Peyer's patch (tissue), 4 donors: ENCODE measurements around the gene CFAP77. TPM values are rescaled to one million over a fixed set of nuclear protein-coding genes. Genes with fewer than 3 reads are reported as not detected.

Experiments used
- DNase-seq, 3 donors: peaks; one replicate each; pipeline ENCODE4 v3.0.0-alpha.2; 2017 to 2019
- H3K27ac ChIP-seq, 4 donors: fragments of 200-600 bp; sonication (generic); one replicate each; pipeline ENCODE4 v1.5.1; 2016 to 2019
- H3K27me3 ChIP-seq, 2 donors: fragments of 200-600 bp; sonication (generic); one replicate each; pipeline ENCODE4 v1.5.1; 2019
- H3K36me3 ChIP-seq, 3 donors: fragments of 200-600 bp; sonication (generic); one replicate each; pipeline ENCODE4 v1.5.1; 2016 to 2019
- H3K4me1 ChIP-seq, 4 donors: fragments of 200-600 bp; sonication (generic); one replicate each; pipeline ENCODE4 v1.5.1; 2016 to 2019
- H3K4me3 ChIP-seq, 4 donors: fragments of 200-600 bp; sonication (generic); 1 replicate in 3 of 4; 2 replicates in 1 of 4; pipeline ENCODE4 v1.5.1; 2016 to 2019; ENCODE audit warnings: mild to moderate bottlenecking in 1 of 4
- H3K9me3 ChIP-seq, 4 donors: fragments of 200-600 bp; sonication (generic); one replicate each; pipeline ENCODE4 v1.5.1; 2016 to 2019; ENCODE audit warnings: mild to moderate bottlenecking in 1 of 4
- CTCF ChIP-seq, 6 experiments: fragments of 450-650 bp in 4 of 6; fragments of 200-600 bp in 2 of 6; sonication (generic) in 1 of 6; IDR thresholded peaks; one replicate each; pipeline ENCODE4 v1.5.1; 2017 to 2019; ENCODE audit warnings: antibody characterized with exemption in 6 of 6, mild to moderate bottlenecking in 3 of 6, moderate library complexity in 1 of 6
- POLR2A ChIP-seq, 2 donors: fragments of 450-650 bp; IDR thresholded peaks; one replicate each; pipeline ENCODE4 v1.5.1; 2017; ENCODE audit warnings: antibody characterized with exemption in 2 of 2, mild to moderate bottlenecking in 2 of 2, moderate library complexity in 2 of 2
- total RNA-seq, 4 donors: library from RNA; depleted of rRNA; stranded (reverse); fragments of >200 nt; gene quantifications; one replicate each; pipeline ENCODE4 v1.1.0, GENCODE V29; 2016

CFAP77 gene
- total RNA-seq, 4 donors from 2014 or later, result not detected

GRCh38 chr9:132479733-132480132, 69.7 kb downstream of the CFAP77 start:
- no peak for DNase-seq
- TF ChIP-seq CTCF (IDR thresholded peaks at IDR 0.05) (no peak), POLR2A (IDR thresholded peaks at IDR 0.05) (no peak)
- Histone ChIP-seq H3K27ac (no peak overlapping the region), H3K36me3 (no peaks in the 10 kb centered on the region), H3K9me3 (no peaks in the 10 kb centered on the region), H3K27me3 (no peaks in the 10 kb centered on the region), H3K4me3 (no peak overlapping the region), H3K4me1 (no peaks in the 10 kb centered on the region)

- H3K4me3 ChIP-seq, result no peak overlapping the region
- H3K27ac ChIP-seq, result no peak overlapping the region
- H3K4me1 ChIP-seq, result no peaks in the 10 kb centered on the region
- TF ChIP-seq POLR2A (IDR thresholded peaks at IDR 0.05) (no peak), CTCF (IDR thresholded peaks at IDR 0.05) (no peak)
- H3K27me3 ChIP-seq, result no peaks in the 10 kb centered on the region
- no peak for DNase-seq
- H3K36me3 ChIP-seq, result no peaks in the 10 kb centered on the region
- H3K9me3 ChIP-seq, result no peaks in the 10 kb centered on the region
These were observed 71.2 kb downstream of the CFAP77 start for GRCh38 chr9:132481053-132481849.

- Histone ChIP-seq H3K9me3 (no peaks in the 10 kb centered on the region), H3K27ac (no peak overlapping the region), H3K4me1 (no peaks in the 10 kb centered on the region), H3K4me3 (no peak overlapping the region), H3K36me3 (no peaks in the 10 kb centered on the region), H3K27me3 (peaks cover 0 to 3% of the 10 kb centered on the region in 2 donors)
- no peak for DNase-seq
- TF ChIP-seq POLR2A (IDR thresholded peaks at IDR 0.05) (no peak), CTCF (IDR thresholded peaks at IDR 0.05) (no peak)
These were observed 72.3 kb downstream of the CFAP77 start for GRCh38 chr9:132482196-132482813.

GRCh38 chr9:132485393-132485792, 75.4 kb downstream of the CFAP77 start:
- H3K4me3 ChIP-seq, result no peak overlapping the region
- DNase-seq, result no peak
- H3K27me3 ChIP-seq, result peaks cover 0 to 3% of the 10 kb centered on the region in 2 donors
- no peaks in the 10 kb centered on the region for H3K4me1 ChIP-seq
- H3K36me3 ChIP-seq, result no peaks in the 10 kb centered on the region
- H3K9me3 ChIP-seq, result no peaks in the 10 kb centered on the region
- no peak for TF ChIP-seq CTCF (IDR thresholded peaks at IDR 0.05)
- H3K27ac ChIP-seq, result no peak overlapping the region

GRCh38 chr9:132486706-132487350, 76.8 kb downstream of the CFAP77 start:
- Histone ChIP-seq H3K36me3 (no peaks in the 10 kb centered on the region), H3K27ac (no peak overlapping the region), H3K4me1 (no peaks in the 10 kb centered on the region), H3K4me3 (no peak overlapping the region), H3K9me3 (no peaks in the 10 kb centered on the region), H3K27me3 (peaks cover 0 to 3% of the 10 kb centered on the region in 2 donors)
- TF ChIP-seq CTCF (IDR thresholded peaks at IDR 0.05), result no peak
- no peak for TF ChIP-seq POLR2A (IDR thresholded peaks at IDR 0.05)
- no peak for DNase-seq
